Suppressor macrophage treated with lipopolysaccharide for 4 hours (primary cell): ENCODE results near the gene ARTN.

ENCODE experiments used
- DNase-seq: peaks from one replicate; pipeline ENCODE4 v3.0.0-alpha.2; 2020

Gene ARTN

GRCh38 chr1:43925846-43926245 lies 7.8 kb upstream of the ARTN start:
- no peak for DNase-seq

- no peak for DNase-seq
Measured at GRCh38 chr1:43930168-43930948, 3.2 kb upstream of the ARTN start.

GRCh38 chr1:43930949-43931275 lies 2.7 kb upstream of the ARTN start:
- no peak for DNase-seq

GRCh38 chr1:43931711-43932660 lies 1.6 kb upstream of the ARTN start:
- DNase-seq: no peak

GRCh38 chr1:43932786-43933385 lies 715 bp upstream of the ARTN start:
- no peak for DNase-seq

- DNase-seq: peak; percentile 84
Measured at GRCh38 chr1:43934101-43934985, 742 bp downstream of the ARTN start.

- DNase-seq: no peak
Measured at GRCh38 chr1:43934986-43935324, 1.4 kb downstream of the ARTN start.

GRCh38 chr1:43935711-43936427 lies 2.3 kb downstream of the ARTN start:
- no peak for DNase-seq

GRCh38 chr1:43936431-43937151 lies 3.0 kb downstream of the ARTN start:
- peak; percentile 48 for DNase-seq

- DNase-seq: no peak
Measured at GRCh38 chr1:43937179-43937865, 3.7 kb downstream of the ARTN start.

- DNase-seq: no peak
Measured at GRCh38 chr1:43938383-43938782, 4.8 kb downstream of the ARTN start.

GRCh38 chr1:43938892-43939587 lies 5.4 kb downstream of the ARTN start:
- DNase-seq: no peak

GRCh38 chr1:43942411-43942810 lies 8.8 kb downstream of the ARTN start:
- peak; percentile 32 for DNase-seq

- no peak for DNase-seq
Measured at GRCh38 chr1:43944860-43945259, 11.3 kb downstream of the ARTN start.

- DNase-seq: no peak
Measured at GRCh38 chr1:43945674-43946235, 12.2 kb downstream of the ARTN start.

- peak; percentile 98 for DNase-seq
Measured at GRCh38 chr1:43946236-43947060, 12.8 kb downstream of the ARTN start, which contains the start of gene IPO13. TSS of gene IPO13 (plus strand) at chr1:43946950. CDS start at chr1:43947601, 651 bp downstream.

GRCh38 chr1:43947061-43947873 lies 13.7 kb downstream of the ARTN start:
- no peak for DNase-seq
